Measurements from ENCODE around the gene PGBD1.

Gene PGBD1

GRCh38 chr6:28335564-28336283 is 54.4 kb downstream of the PGBD1 start, which contains the start of gene ZSCAN31:
ZSCAN31 (minus strand) TSS chr6:28336148; CDS start chr6:28329683, 6,465 bp downstream.
- TF ChIP-seq, protein P1, sequence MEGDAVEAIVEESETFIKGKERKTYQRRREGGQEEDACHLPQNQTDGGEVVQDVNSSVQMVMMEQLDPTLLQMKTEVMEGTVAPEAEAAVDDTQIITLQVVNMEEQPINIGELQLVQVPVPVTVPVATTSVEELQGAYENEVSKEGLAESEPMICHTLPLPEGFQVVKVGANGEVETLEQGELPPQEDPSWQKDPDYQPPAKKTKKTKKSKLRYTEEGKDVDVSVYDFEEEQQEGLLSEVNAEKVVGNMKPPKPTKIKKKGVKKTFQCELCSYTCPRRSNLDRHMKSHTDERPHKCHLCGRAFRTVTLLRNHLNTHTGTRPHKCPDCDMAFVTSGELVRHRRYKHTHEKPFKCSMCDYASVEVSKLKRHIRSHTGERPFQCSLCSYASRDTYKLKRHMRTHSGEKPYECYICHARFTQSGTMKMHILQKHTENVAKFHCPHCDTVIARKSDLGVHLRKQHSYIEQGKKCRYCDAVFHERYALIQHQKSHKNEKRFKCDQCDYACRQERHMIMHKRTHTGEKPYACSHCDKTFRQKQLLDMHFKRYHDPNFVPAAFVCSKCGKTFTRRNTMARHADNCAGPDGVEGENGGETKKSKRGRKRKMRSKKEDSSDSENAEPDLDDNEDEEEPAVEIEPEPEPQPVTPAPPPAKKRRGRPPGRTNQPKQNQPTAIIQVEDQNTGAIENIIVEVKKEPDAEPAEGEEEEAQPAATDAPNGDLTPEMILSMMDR (IDR thresholded peaks at IDR 0.05; ENCODE audit: low read depth, low read length), result no peak
- Histone ChIP-seq H3K4me3 (ENCODE audit: low read depth, low read length) (peak within 1 kb of the TSS; percentile 82), H3K36me3 (no peaks in the 10 kb centered on the region), H3K4me1 (peaks cover 4% of the 10 kb centered on the region; the same call in 1 of the 2 replicates), H3K27me3 (no peaks in the 10 kb centered on the region), H3K9me3 (no peaks in the 10 kb centered on the region)
- DNase-seq, result peak; percentile 95

DNA sequence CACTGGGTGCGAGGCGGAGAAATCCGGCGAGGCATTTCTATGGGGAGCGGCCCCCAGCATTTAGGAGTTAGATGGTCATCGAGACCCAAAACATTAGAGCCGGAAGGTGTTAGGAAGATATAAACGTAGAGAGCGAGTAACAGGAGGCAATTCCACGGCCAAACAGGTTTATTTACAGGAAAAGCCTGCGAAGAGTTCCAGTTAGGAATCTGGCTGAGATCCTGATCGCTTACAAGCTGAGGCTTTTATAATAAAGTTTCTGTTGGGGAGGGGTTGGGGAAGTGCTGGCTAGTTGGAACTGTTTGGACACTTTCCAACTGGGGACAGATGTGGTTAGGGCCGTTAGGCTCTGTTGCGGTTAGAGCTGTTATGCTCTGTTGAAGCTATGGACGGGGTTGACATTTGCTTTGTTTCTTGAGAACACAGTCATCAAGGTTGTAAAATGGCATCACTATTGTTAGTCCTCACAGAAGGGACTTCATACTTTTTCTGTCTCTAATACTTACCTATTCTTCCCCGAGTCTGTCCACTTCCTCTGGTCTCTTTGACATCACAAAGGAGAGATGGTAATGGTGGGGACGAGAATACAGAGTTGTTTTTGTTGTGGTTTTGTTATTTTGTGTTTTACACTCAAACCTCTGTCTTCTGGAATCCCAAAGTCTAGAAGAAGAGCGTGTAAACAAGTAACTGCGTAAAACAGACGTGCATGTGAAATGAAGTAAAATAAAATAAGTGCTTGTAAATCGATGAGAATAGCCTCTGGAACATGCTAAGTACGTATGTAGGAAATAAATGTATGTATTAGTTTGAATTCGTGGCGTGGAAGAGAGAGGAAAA is 55.1 kb downstream of the PGBD1 start:
- DNase-seq, result peak; percentile 37
- Histone ChIP-seq H3K27me3 (no peaks in the 10 kb centered on the region), H3K4me1 (peaks cover 4% of the 10 kb centered on the region; the same call in 1 of the 2 replicates), H3K9me3 (no peaks in the 10 kb centered on the region), H3K36me3 (no peaks in the 10 kb centered on the region), H3K4me3 (ENCODE audit: low read depth, low read length) (peak overlapping the region; percentile 82)
- TF ChIP-seq, protein P1 (IDR thresholded peaks at IDR 0.05; ENCODE audit: low read depth, low read length), result no peak

- TF ChIP-seq, protein P1 (IDR thresholded peaks at IDR 0.05; ENCODE audit: low read depth, low read length), result no peak
- Histone ChIP-seq H3K4me3 (ENCODE audit: low read depth, low read length) (no peak overlapping the region), H3K27me3 (no peaks in the 10 kb centered on the region), H3K36me3 (no peaks in the 10 kb centered on the region), H3K9me3 (no peaks in the 10 kb centered on the region), H3K4me1 (peaks cover 4% of the 10 kb centered on the region; the same call in 1 of the 2 replicates)
- DNase-seq, result no peak
Observed at GRCh38 chr6:28337121-28337520, 55.7 kb downstream of the PGBD1 start.

- Histone ChIP-seq H3K4me1 (no peaks in the 10 kb centered on the region), H3K9me3 (no peaks in the 10 kb centered on the region), H3K36me3 (no peaks in the 10 kb centered on the region), H3K4me3 (ENCODE audit: low read depth, low read length) (no peak overlapping the region), H3K27me3 (peaks cover 5% of the 10 kb centered on the region)
- DNase-seq, result no peak
- TF ChIP-seq, protein P1 (IDR thresholded peaks at IDR 0.05; ENCODE audit: low read depth, low read length), result no peak
Observed at GRCh38 chr6:28340310-28341095, 59.1 kb downstream of the PGBD1 start.

DNA sequence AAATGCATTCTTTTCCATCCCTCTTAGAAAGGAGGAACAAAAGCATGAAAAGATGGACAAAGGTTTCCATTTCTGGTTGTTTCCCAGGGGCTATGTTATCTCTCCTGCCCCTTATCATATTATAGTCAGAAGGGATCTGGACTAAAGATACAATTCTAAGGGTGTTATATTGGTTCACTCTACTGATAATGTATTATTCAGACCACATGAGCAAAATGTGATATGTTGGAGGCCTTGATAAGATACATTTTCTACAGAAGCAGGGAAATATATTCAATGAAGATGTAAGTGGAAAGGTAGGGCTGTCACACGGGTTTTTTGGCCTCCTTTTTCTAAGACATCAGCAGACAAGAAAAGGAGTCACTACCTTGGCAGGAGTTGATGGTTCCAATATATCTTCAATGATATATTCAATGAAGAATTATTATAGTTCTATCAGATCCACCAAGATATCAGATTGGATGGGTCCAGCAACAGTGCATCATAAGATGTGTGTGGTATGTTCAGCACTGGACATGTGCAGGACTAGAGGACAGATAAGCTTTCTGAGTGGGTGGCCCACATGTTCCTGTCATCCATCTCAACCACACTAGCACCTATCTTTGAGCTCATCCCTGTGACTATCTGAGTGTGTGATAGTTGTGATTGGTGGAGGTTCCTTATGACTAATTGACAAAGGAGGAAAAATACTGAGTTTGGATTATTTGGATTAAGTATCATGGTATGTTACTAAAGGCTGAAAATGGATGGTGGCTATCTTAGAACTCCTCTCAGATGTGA is 62.7 kb downstream of the PGBD1 start:
- Histone ChIP-seq H3K4me1 (no peaks in the 10 kb centered on the region), H3K36me3 (no peaks in the 10 kb centered on the region), H3K27me3 (peaks cover 20% of the 10 kb centered on the region), H3K9me3 (no peaks in the 10 kb centered on the region), H3K4me3 (ENCODE audit: low read depth, low read length) (no peak overlapping the region)
- TF ChIP-seq, protein P1 (IDR thresholded peaks at IDR 0.05; ENCODE audit: low read depth, low read length), result no peak
- DNase-seq, result no peak
